NCI-H69 (cell line): ENCODE data around the gene UROD.

Experiments used
- DNase-seq: peaks from one replicate; lab custom pipeline; 2025; lab: John Stamatoyannopoulos, UW

Gene UROD

DNA sequence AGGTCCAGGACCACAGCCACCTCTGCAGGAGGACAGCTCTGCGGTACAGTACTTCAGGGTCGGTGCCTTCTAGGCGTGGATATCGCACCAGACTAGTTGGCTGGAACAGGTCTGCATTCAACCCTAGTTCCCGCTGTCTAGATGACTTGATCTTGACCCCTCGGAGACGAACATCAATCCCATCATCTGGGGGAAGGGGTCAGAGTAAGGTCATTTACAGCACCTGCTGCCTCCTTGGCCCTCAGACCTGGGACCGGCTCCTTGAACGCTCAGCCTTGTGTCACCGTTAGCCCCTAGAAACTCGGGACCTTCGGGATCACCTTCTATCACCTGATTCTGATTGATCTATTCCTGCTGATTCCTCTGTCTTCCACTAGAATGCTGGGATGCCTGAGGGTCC, 3.5 kb upstream of the UROD start:
- DNase-seq, result no peak

DNA sequence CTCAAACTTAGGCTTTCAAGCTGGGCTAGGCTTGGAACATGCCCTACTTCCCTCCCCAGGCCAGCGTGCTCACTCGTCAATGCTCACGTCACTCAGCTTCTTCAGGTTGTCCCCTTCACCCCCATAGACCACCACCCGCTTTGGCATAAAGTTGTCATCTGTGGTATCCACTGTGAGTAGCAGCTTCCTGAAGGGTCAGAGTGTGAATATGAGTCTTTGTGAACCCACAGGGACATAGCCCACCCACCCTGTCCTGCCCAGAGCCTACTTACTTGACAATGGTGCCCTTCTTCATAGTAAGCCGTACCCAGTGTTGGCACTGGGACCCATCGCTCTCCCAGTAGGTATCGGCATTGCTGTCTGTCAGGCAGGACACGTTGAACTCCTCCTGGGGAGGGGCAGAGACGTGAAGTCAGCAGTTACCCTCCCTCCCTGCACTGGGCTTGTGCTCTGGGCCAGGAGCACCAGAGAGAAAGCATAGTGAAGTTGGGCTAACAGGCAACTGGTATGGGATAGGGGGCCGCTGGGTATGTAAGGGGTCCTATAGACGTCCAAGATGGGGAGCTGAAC, 2.7 kb upstream of the UROD start:
- DNase-seq, result no peak

GRCh38 chr1:45009956-45010854, 1.8 kb upstream of the UROD start:
- DNase-seq, result peak; percentile 55

DNA sequence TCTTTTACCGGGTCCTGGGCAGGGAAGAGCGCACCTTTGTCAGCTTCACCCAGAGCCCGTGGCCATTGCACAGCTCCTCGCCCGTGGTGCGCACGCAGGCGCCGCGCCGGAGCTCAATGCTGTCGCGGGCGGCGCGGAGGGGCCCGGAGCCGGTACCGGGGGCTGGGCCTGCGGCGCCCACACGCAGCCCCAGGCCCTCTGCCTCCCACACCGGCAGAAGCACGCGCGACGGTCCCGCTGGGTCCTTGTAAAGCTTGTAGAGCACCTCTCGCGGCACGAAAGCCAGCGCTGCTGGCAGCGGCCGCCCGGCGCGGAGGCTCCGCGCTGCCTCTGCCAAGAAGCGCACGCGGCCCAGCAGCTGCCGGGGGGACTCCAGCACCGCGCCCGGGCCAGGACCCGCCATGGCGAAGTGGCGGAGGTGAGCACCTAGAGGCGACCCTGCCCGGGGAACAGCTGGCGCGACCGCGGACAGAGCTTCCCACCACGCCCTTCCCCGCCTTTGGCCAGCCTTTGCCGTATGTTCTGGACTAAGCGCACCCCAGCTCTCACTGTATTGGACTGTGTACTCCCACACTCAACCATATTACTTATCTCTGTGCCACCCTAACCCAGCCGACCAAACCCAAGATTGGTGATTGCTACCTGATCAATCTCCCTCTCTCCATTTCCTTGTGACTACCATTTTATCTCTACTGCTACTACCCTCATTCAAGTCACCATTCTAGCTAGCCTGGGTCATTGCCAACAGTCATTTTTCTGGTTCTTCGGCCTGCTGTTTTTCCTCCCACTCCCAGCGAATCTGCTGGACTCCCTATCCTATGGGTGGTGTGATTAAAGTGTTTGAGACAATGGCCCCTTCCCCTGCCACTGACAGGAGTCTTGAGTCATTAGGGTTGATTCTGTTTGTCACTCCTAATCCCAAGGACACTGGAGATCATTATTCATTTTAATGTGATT, 921 bp upstream of the UROD start, which contains the start of gene HECTD3:
TSS of gene HECTD3 (minus strand) at position 470 of the 957 bp plus-strand sequence. CDS start at position 403, 67 bp downstream.
- DNase-seq, result peak; percentile 83

DNA sequence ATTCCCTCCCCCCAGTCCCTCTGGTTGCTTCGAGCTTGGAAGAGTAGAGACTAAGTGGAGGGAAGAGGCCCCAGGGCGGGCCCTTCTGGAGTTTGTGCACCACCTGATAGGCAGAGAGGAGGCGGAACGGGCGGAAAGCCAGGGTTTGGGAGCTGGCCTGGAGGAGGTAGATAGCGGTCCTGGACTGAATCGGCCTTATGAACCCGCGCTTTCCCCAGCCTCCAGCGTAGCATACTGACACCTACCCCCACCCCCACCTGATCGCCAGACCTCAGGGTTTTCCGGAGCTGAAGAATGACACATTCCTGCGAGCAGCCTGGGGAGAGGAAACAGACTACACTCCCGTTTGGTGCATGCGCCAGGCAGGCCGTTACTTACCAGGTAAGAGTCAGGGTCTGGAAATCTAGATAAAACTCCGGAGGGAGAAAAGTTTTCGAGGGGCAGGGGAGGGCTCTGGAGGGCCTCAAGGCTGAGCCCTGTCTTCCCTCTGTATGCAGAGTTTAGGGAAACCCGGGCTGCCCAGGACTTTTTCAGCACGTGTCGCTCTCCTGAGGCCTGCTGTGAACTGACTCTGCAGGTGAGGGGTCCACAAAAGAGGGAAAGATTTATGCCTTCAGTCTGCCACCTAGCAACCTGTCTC, 705 bp downstream of the UROD start:
- DNase-seq, result peak; percentile 47

GRCh38 chr1:45013551-45014209, 1.6 kb downstream of the UROD start:
- no peak for DNase-seq

DNA sequence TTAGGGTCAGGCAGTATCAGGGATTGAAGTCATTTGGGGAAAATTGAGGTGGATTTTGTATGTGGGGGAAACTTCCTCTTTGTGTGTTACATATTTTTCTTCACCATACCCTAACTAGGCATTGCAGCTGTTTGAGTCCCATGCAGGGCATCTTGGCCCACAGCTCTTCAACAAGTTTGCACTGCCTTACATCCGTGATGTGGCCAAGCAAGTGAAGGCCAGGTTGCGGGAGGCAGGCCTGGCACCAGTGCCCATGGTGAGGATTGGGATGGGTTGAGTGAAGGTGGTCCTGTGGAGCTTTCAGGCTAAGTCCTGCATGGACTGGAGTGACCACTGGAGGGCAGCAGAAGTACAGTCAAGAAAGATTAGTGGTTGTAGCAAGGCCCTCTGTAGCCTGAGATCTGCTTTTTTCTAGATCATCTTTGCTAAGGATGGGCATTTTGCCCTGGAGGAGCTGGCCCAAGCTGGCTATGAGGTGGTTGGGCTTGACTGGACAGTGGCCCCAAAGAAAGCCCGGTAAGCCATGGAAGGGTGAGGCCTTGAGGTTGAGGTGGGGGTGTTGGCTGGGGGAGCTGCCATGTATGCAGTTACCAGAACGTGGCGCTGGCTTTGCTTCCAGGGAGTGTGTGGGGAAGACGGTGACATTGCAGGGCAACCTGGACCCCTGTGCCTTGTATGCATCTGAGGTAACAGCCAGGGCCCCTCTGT, 2.4 kb downstream of the UROD start:
- peak; percentile 67 for DNase-seq

GRCh38 chr1:45015683-45016082, 3.6 kb downstream of the UROD start:
- DNase-seq, result no peak

- no peak for DNase-seq
Observed at GRCh38 chr1:45016090-45016697, 4.1 kb downstream of the UROD start.

GRCh38 chr1:45016767-45017166, 4.7 kb downstream of the UROD start:
- DNase-seq, result no peak

- DNase-seq, result peak; percentile 48
Observed at GRCh38 chr1:45018599-45019230, 6.7 kb downstream of the UROD start.

GRCh38 chr1:45023663-45024062, 11.6 kb downstream of the UROD start:
- no peak for DNase-seq

- no peak for DNase-seq
Observed at GRCh38 chr1:45026446-45026845, 14.4 kb downstream of the UROD start.

- DNase-seq, result no peak
Observed at GRCh38 chr1:45032837-45033236, 20.8 kb downstream of the UROD start.

DNA sequence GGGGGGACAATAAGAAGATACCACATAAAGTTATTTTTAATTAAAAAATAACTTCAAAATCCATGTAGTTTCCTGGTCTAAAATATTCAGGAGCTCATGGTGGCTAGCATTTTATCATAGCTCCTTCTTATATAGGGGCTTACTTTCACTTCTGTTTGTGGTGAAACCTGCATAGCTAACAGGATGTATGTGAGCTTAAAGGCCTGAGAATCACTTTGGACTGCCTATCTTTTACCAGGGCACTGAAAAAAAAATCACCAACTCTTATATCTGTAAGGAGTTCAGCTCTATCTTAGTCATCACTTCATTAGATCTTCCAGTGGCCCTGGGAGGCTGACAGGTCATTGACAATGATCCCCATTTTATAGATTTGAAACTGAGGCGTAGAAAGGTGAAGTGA, 21.3 kb downstream of the UROD start:
- DNase-seq, result no peak

GRCh38 chr1:45035631-45036301, 23.7 kb downstream of the UROD start:
- DNase-seq, result no peak

DNA sequence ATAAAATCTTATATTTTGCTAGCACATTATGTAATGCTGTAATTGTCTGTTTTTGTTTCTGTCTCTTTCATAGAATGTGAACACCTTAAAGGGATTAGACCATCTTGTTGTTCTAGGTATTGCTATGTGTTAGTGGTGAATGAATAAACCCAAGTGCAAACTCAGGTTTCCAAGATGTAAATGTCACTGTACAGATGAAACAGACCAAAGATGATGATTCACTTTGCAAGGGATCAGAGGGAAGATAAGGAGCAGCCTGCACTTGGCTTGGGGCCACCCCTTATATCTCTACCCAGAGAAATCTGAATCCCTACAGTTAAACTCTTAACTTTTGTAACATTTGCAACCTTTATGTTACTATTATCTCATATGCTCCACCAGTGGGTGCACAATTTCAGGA, 25.4 kb downstream of the UROD start:
- DNase-seq, result no peak

DNA sequence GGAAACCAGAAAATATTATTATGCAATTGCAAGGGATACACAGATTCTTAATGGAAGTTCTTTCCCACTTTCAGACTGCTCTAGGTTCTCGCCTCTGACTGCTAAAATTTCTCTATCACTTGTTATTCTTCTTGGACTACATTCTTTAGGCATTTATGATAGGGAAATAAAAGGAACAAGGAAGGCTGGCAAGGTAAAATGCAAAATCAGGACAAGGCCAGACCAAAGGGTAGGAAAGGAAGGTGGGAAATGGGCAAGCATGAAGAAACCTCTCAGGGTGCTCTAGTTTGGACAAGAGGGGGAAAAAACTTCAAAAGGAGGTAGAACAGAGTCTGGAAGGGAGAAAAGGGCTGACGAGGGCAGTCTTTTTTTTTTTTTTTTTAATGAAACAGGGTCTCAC, 26.2 kb downstream of the UROD start:
- DNase-seq, result no peak
